Measurements from ENCODE around the gene SORBS2. TPM values are rescaled to one million over a fixed set of nuclear protein-coding genes. Genes with fewer than 3 reads are reported as not detected.

The SORBS2 gene
- total RNA-seq, 2 donors from 2014 or later, result 7.0 to 13.8 TPM

- no peaks in the 10 kb centered on the region for H3K27me3 ChIP-seq (ENCODE audit: control insufficient read depth, insufficient read depth, low read length, poor library complexity, severe bottlenecking)
- Mint-ChIP-seq H3K27me3 (ENCODE audit: insufficient read depth) (peaks cover 5% of the 10 kb centered on the region), H3K27ac (no peak overlapping the region), H3K9me3 (peaks cover 7% of the 10 kb centered on the region), H3K36me3 (ENCODE audit: low read depth) (peaks cover 2% of the 10 kb centered on the region), H3K4me3 (no peak overlapping the region), H3K4me1 (peaks cover 13% of the 10 kb centered on the region)
- WGBS, 2 experiments (ENCODE audit: insufficient coverage in 1 of 2, insufficient read length in 1 of 2), result 84 to 100% methylated on average over 1 of the region's 1 CpG
- H3K4me3 ChIP-seq (ENCODE audit: low read length), result no peak overlapping the region
- no peak for TF ChIP-seq CTCF (conservative IDR thresholded peaks at IDR 0.05)
- no peaks in the 10 kb centered on the region for H3K36me3 ChIP-seq (ENCODE audit: control insufficient read depth, insufficient read depth, low read length)
- H3K27ac ChIP-seq (ENCODE audit: low read depth, low read length), result no peak overlapping the region
- peaks cover 5% of the 10 kb centered on the region for H3K4me1 ChIP-seq (ENCODE audit: control insufficient read depth, insufficient read depth, low read length)
- DNase-seq, result no peak
- no peaks in the 10 kb centered on the region for H3K9me3 ChIP-seq (ENCODE audit: control insufficient read depth, low read length)
- no peak overlapping the region for H3K9ac ChIP-seq (ENCODE audit: extremely low read depth, low read length, poor library complexity, severe bottlenecking)
Observed at GRCh38 chr4:185713731-185714130, 98.3 kb downstream of the SORBS2 start.

- no peaks in the 10 kb centered on the region for H3K27me3 ChIP-seq (ENCODE audit: control insufficient read depth, insufficient read depth, low read length, poor library complexity, severe bottlenecking)
- Mint-ChIP-seq H3K9me3 (peaks cover 7% of the 10 kb centered on the region), H3K27me3 (ENCODE audit: insufficient read depth) (peaks cover 5% of the 10 kb centered on the region), H3K4me1 (peaks cover 13% of the 10 kb centered on the region), H3K36me3 (ENCODE audit: low read depth) (peaks cover 2% of the 10 kb centered on the region), H3K27ac (no peak overlapping the region), H3K4me3 (no peak overlapping the region)
- 69% methylated on average over 5 of the region's 5 CpGs; no CpG with 5 or more reads in 1 of the 2 experiments for WGBS, 2 experiments (ENCODE audit: insufficient coverage in 1 of 2, insufficient read length in 1 of 2)
- peaks cover 5% of the 10 kb centered on the region for H3K4me1 ChIP-seq (ENCODE audit: control insufficient read depth, insufficient read depth, low read length)
- H3K9me3 ChIP-seq (ENCODE audit: control insufficient read depth, low read length), result no peaks in the 10 kb centered on the region
- no peak overlapping the region for H3K4me3 ChIP-seq (ENCODE audit: low read length)
- no peak for DNase-seq
- TF ChIP-seq CTCF (conservative IDR thresholded peaks at IDR 0.05), result no peak
- H3K27ac ChIP-seq (ENCODE audit: low read depth, low read length), result no peak overlapping the region
- no peak overlapping the region for H3K9ac ChIP-seq (ENCODE audit: extremely low read depth, low read length, poor library complexity, severe bottlenecking)
- no peaks in the 10 kb centered on the region for H3K36me3 ChIP-seq (ENCODE audit: control insufficient read depth, insufficient read depth, low read length)
Observed at GRCh38 chr4:185713272-185713671, 98.7 kb downstream of the SORBS2 start.

- no peaks in the 10 kb centered on the region for H3K9me3 ChIP-seq (ENCODE audit: control insufficient read depth, low read length)
- H3K36me3 ChIP-seq (ENCODE audit: control insufficient read depth, insufficient read depth, low read length), result no peaks in the 10 kb centered on the region
- no peaks in the 10 kb centered on the region for H3K27me3 ChIP-seq (ENCODE audit: control insufficient read depth, insufficient read depth, low read length, poor library complexity, severe bottlenecking)
- H3K4me3 ChIP-seq (ENCODE audit: low read length), result no peak overlapping the region
- peaks cover 13% of the 10 kb centered on the region for H3K4me1 Mint-ChIP-seq
- peaks cover 5% of the 10 kb centered on the region for H3K27me3 Mint-ChIP-seq (ENCODE audit: insufficient read depth)
- no peak overlapping the region for H3K4me3 Mint-ChIP-seq
- no peak overlapping the region for H3K27ac ChIP-seq (ENCODE audit: low read depth, low read length)
- H3K9ac ChIP-seq (ENCODE audit: extremely low read depth, low read length, poor library complexity, severe bottlenecking), result no peak overlapping the region
- H3K36me3 Mint-ChIP-seq (ENCODE audit: low read depth), result peaks cover 2% of the 10 kb centered on the region
- H3K4me1 ChIP-seq (ENCODE audit: control insufficient read depth, insufficient read depth, low read length), result peaks cover 5% of the 10 kb centered on the region
- no peak for DNase-seq
- H3K9me3 Mint-ChIP-seq, result peaks cover 7% of the 10 kb centered on the region
- no peak for TF ChIP-seq CTCF (conservative IDR thresholded peaks at IDR 0.05)
- no peak overlapping the region for H3K27ac Mint-ChIP-seq
- WGBS, 2 experiments (ENCODE audit: insufficient coverage in 1 of 2, insufficient read length in 1 of 2), result 56 to 75% methylated on average over 7 to 18 of the region's 18 CpGs
Observed at GRCh38 chr4:185712350-185713024, 99.5 kb downstream of the SORBS2 start.

Data from endodermal cell (in vitro differentiated cells).